Measurements from ENCODE around the gene SLC12A7.
"Not testable (repeated sequence)": the region's sequence is repeated elsewhere in the genome, so short reads cannot be mapped to it uniquely, and the experiment has no call there.

Gene SLC12A7

GRCh38 chr5:1111727-1112289 is at the start of gene SLC12A7:
SLC12A7 (minus strand) TSS chr5:1112063; CDS start chr5:1111991, 72 bp downstream.
- no peak for DNase-seq (ENCODE audit: low read depth)

GRCh38 chr5:1161108-1161832 is 49.4 kb upstream of the SLC12A7 start:
- DNase-seq (ENCODE audit: low read depth) = no peak

- DNase-seq (ENCODE audit: low read depth) = no peak
Measured at GRCh38 chr5:1159774-1160406, 48.0 kb upstream of the SLC12A7 start.

- DNase-seq (ENCODE audit: low read depth) = no peak
Measured at GRCh38 chr5:1159341-1159675, 47.4 kb upstream of the SLC12A7 start.

GRCh38 chr5:1158647-1159340 is 46.9 kb upstream of the SLC12A7 start:
- DNase-seq (ENCODE audit: low read depth) = no peak

GRCh38 chr5:1157461-1157986 is 45.7 kb upstream of the SLC12A7 start:
- DNase-seq (ENCODE audit: low read depth) = not testable (repeated sequence)

GRCh38 chr5:1156754-1157460 is 45.0 kb upstream of the SLC12A7 start:
- no peak for DNase-seq (ENCODE audit: low read depth)

- no peak for DNase-seq (ENCODE audit: low read depth)
Measured at GRCh38 chr5:1156033-1156753, 44.3 kb upstream of the SLC12A7 start.

- no peak for DNase-seq (ENCODE audit: low read depth)
Measured at GRCh38 chr5:1155191-1156032, 43.5 kb upstream of the SLC12A7 start.

- no peak for DNase-seq (ENCODE audit: low read depth)
Measured at GRCh38 chr5:1153428-1153827, 41.6 kb upstream of the SLC12A7 start.

GRCh38 chr5:1152771-1153282 is 41.0 kb upstream of the SLC12A7 start:
- no peak for DNase-seq (ENCODE audit: low read depth)

- DNase-seq (ENCODE audit: low read depth) = no peak
Measured at GRCh38 chr5:1152156-1152555, 40.3 kb upstream of the SLC12A7 start.

GRCh38 chr5:1151316-1151715 is 39.5 kb upstream of the SLC12A7 start:
- DNase-seq (ENCODE audit: low read depth) = no peak

- DNase-seq (ENCODE audit: low read depth) = no peak
Measured at GRCh38 chr5:1150866-1151265, 39.0 kb upstream of the SLC12A7 start.

- no peak for DNase-seq (ENCODE audit: low read depth)
Measured at GRCh38 chr5:1144638-1145396, 33.0 kb upstream of the SLC12A7 start.

GRCh38 chr5:1144089-1144488 is 32.2 kb upstream of the SLC12A7 start:
- no peak for DNase-seq (ENCODE audit: low read depth)

GRCh38 chr5:1143670-1143951 is 31.7 kb upstream of the SLC12A7 start:
- DNase-seq (ENCODE audit: low read depth) = no peak

GRCh38 chr5:1142886-1143669 is 31.2 kb upstream of the SLC12A7 start:
- no peak for DNase-seq (ENCODE audit: low read depth)

GRCh38 chr5:1141834-1142233 is 30.0 kb upstream of the SLC12A7 start:
- no peak for DNase-seq (ENCODE audit: low read depth)

Measured in CMK (cell line).